Neural cell (in vitro differentiated cells): Measurements from ENCODE around the gene CNNM2.

Experiments
- EP300 ChIP-seq: fragments of 450-650 bp; conservative IDR thresholded peaks from 2 replicates; pipeline ENCODE4 v1.6.1; 2014; ENCODE audit warnings: antibody characterized with exemption, mild to moderate bottlenecking, moderate library complexity; ENCODE audit not compliant: poor library complexity, severe bottlenecking
- EZH2 ChIP-seq: fragments of 200-600, 300-800 bp; shearing (Covaris generic), sonication (generic); IDR thresholded peaks from 2 replicates; pipeline ENCODE4 v1.6.1; 2014; ENCODE audit warnings: antibody characterized with exemption, low read length, borderline replicate concordance, mild to moderate bottlenecking; ENCODE audit not compliant: insufficient read depth, poor library complexity, severe bottlenecking
- POLR2AphosphoS5 ChIP-seq: IDR thresholded peaks from 2 replicates; pipeline ENCODE4 v1.6.1; 2012
- RAD21 ChIP-seq: fragments of 450-650 bp; conservative IDR thresholded peaks from 2 replicates; pipeline ENCODE4 v1.6.1; 2014; ENCODE audit warnings: antibody characterized with exemption, mild to moderate bottlenecking, moderate library complexity
- TAF1 ChIP-seq: IDR thresholded peaks from 2 replicates; pipeline ENCODE4 v1.6.1; 2012; ENCODE audit warnings: low read depth
- TF ChIP-seq, protein P1 (sequence below): fragments of 450-650 bp; IDR thresholded peaks from 2 replicates; pipeline ENCODE4 v1.5.1; 2014; ENCODE audit warnings: antibody characterized with exemption, mild to moderate bottlenecking, moderate library complexity; ENCODE audit not compliant: poor library complexity, severe bottlenecking

DNA sequence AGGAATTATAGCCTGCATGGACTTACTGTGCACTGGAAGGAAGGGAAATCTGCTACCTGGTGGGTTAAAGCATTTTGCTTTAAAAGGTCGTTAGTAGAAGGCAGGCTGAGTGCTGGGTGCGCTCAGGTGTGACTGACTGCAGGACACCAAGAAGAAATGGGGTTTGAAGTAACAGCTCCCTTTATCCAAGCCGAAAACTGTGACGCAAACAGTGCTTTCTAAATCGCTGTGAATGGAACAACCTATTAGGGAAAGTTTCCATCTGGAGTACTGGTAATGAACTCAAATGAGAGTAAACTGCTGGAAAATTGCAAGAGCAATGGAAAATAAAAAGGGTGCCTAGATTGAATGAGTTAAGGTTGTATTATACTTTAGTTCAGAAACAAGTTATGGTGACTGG is 95.3 kb downstream of the CNNM2 start:
- TF ChIP-seq RAD21 = no peak
- no peak for TF ChIP-seq EZH2
- TF ChIP-seq TAF1 = no peak
- TF ChIP-seq, protein P1, sequence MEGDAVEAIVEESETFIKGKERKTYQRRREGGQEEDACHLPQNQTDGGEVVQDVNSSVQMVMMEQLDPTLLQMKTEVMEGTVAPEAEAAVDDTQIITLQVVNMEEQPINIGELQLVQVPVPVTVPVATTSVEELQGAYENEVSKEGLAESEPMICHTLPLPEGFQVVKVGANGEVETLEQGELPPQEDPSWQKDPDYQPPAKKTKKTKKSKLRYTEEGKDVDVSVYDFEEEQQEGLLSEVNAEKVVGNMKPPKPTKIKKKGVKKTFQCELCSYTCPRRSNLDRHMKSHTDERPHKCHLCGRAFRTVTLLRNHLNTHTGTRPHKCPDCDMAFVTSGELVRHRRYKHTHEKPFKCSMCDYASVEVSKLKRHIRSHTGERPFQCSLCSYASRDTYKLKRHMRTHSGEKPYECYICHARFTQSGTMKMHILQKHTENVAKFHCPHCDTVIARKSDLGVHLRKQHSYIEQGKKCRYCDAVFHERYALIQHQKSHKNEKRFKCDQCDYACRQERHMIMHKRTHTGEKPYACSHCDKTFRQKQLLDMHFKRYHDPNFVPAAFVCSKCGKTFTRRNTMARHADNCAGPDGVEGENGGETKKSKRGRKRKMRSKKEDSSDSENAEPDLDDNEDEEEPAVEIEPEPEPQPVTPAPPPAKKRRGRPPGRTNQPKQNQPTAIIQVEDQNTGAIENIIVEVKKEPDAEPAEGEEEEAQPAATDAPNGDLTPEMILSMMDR = no peak
- TF ChIP-seq EP300 = no peak
- no peak for TF ChIP-seq POLR2AphosphoS5
